Osteocyte (in vitro differentiated cells): ENCODE measurements around the gene PLCG2. TPM values are rescaled to one million over a fixed set of nuclear protein-coding genes. Genes with fewer than 3 reads are reported as not detected.

Source experiments
- DNase-seq: peaks from one replicate; pipeline ENCODE4 v3.0.0; 2021; ENCODE audit warnings: mixed read lengths; ENCODE audit not compliant: unreplicated experiment; ENCODE audit errors: extremely low spot score
- H3K27ac Mint-ChIP-seq: one replicate; pipeline ENCODE4 v1.8.0; 2021; ENCODE audit warnings: mild to moderate bottlenecking, mixed read lengths; ENCODE audit not compliant: unreplicated experiment
- H3K27me3 Mint-ChIP-seq: one replicate; pipeline ENCODE4 v1.8.0; 2021; ENCODE audit warnings: mixed read lengths; ENCODE audit not compliant: unreplicated experiment
- H3K36me3 Mint-ChIP-seq: one replicate; pipeline ENCODE4 v1.8.0; 2021; ENCODE audit warnings: mixed read lengths; ENCODE audit not compliant: unreplicated experiment
- H3K4me1 Mint-ChIP-seq: one replicate; pipeline ENCODE4 v1.8.0; 2021; ENCODE audit warnings: mixed read lengths; ENCODE audit not compliant: unreplicated experiment
- H3K4me3 Mint-ChIP-seq: one replicate; pipeline ENCODE4 v1.8.0; 2021; ENCODE audit warnings: mild to moderate bottlenecking, moderate library complexity, mixed read lengths; ENCODE audit not compliant: unreplicated experiment
- H3K9me3 Mint-ChIP-seq: one replicate; pipeline ENCODE4 v1.8.0; 2021; ENCODE audit warnings: mixed read lengths; ENCODE audit not compliant: unreplicated experiment
- CTCF ChIP-seq: fragments of 200-600 bp; sonication (generic); IDR thresholded peaks from 2 replicates; pipeline ENCODE4 v1.5.0; 2021; ENCODE audit warnings: antibody characterized with exemption, mild to moderate bottlenecking, moderate library complexity
- total RNA-seq: library from RNA; stranded (reverse); gene quantifications from 2 replicates; pipeline ENCODE4 v1.2.1, GENCODE V29; 2021

The PLCG2 gene
- total RNA-seq, 1 donor from 2014 or later, result not detected

GRCh38 chr16:81926036-81926435 lies 146.9 kb downstream of the PLCG2 start:
- Mint-ChIP-seq H3K36me3 (no peaks in the 10 kb centered on the region), H3K4me3 (no peak overlapping the region), H3K27ac (no peak overlapping the region)

GRCh38 chr16:81927561-81928185 lies 148.6 kb downstream of the PLCG2 start:
- Mint-ChIP-seq H3K4me3 (no peak overlapping the region), H3K4me1 (no peaks in the 10 kb centered on the region), H3K27me3 (no peaks in the 10 kb centered on the region), H3K36me3 (no peaks in the 10 kb centered on the region), H3K9me3 (no peaks in the 10 kb centered on the region), H3K27ac (no peak overlapping the region)
- peak; percentile 51 for DNase-seq
- no peak for TF ChIP-seq CTCF

More at GRCh38 chr16:81926036-81926435, 146.9 kb downstream of the PLCG2 start:
- no peaks in the 10 kb centered on the region for H3K27me3 Mint-ChIP-seq
- no peak for DNase-seq
- no peaks in the 10 kb centered on the region for H3K4me1 Mint-ChIP-seq
- TF ChIP-seq CTCF, result no peak
- no peaks in the 10 kb centered on the region for H3K9me3 Mint-ChIP-seq

GRCh38 chr16:81928271-81928918 lies 149.3 kb downstream of the PLCG2 start:
- H3K9me3 Mint-ChIP-seq, result no peaks in the 10 kb centered on the region
- no peaks in the 10 kb centered on the region for H3K36me3 Mint-ChIP-seq
- no peak overlapping the region for H3K4me3 Mint-ChIP-seq
- DNase-seq, result peak; percentile 68
- no peaks in the 10 kb centered on the region for H3K27me3 Mint-ChIP-seq
- no peak overlapping the region for H3K27ac Mint-ChIP-seq
- no peaks in the 10 kb centered on the region for H3K4me1 Mint-ChIP-seq
- TF ChIP-seq CTCF, result no peak

DNA sequence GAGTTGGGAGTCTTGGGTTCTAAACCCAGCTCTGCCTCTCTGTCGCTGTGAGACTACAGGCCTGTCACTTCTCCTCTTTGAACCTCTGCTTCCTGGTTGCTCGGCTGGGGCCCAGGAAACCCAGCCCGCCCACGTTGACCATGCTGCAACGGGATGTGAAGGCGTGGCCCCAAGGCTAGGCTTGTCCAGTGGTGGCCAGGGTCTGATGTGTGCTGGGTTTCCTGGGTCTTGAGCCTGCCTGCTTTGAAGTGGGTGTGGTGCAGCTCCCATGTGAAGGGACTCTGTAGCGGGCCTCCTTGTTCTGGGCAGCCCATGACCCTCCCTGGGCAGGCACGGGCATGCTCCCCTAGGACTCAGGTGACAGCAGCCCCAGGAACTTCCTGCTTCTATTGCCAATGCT lies 149.9 kb downstream of the PLCG2 start:
- no peak for TF ChIP-seq CTCF
- Mint-ChIP-seq H3K27me3 (peaks cover 3% of the 10 kb centered on the region), H3K36me3 (no peaks in the 10 kb centered on the region), H3K4me3 (no peak overlapping the region), H3K4me1 (no peaks in the 10 kb centered on the region), H3K27ac (no peak overlapping the region), H3K9me3 (no peaks in the 10 kb centered on the region)
- DNase-seq, result peak; percentile 53

DNA sequence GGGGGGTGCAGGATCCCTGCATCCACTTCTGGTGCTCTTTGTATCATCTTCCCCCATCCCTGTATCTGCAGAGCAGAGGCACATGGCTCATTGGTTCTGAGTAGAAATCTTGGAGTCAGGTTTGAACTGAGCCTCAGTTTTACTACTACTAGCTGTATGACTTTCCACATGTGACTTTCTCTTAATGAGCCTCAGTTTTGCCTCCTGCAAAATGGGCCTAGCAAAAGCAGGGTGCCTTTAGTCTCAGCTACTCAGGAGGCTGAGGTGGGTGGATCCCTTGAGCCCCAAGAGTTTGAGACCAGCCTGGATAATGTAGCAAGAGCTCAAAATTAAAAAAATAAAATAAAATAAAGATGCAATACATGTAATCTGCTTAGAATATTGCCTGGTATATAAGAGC lies 150.8 kb downstream of the PLCG2 start:
- DNase-seq, result no peak
- H3K27me3 Mint-ChIP-seq, result peaks cover 5% of the 10 kb centered on the region
- H3K4me1 Mint-ChIP-seq, result no peaks in the 10 kb centered on the region
- no peak overlapping the region for H3K4me3 Mint-ChIP-seq
- H3K9me3 Mint-ChIP-seq, result no peaks in the 10 kb centered on the region
- H3K27ac Mint-ChIP-seq, result no peak overlapping the region
- TF ChIP-seq CTCF, result no peak
- H3K36me3 Mint-ChIP-seq, result no peaks in the 10 kb centered on the region
